ENCODE measurements around the gene AK3.

Gene AK3

DNA sequence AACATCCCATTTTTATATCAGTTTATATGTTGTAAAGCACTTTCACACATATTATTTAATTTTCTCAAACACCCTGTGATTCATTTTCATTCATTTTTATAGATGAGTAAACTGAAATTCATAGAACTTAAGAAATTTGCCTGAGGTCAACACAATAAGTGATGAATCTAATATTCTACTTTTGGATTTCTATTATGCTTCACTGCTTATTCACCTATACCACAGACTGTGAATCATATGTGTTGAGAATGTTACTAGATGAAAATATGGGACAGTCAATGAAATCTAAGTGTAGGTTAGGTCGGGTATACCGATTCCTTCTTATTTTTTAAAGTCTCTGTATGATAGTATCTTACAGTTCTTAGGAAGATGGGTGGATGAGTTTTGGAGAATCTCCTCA lies 36.9 kb downstream of the AK3 start:
- DNase-seq (ENCODE audit: low spot score): no peak

DNA sequence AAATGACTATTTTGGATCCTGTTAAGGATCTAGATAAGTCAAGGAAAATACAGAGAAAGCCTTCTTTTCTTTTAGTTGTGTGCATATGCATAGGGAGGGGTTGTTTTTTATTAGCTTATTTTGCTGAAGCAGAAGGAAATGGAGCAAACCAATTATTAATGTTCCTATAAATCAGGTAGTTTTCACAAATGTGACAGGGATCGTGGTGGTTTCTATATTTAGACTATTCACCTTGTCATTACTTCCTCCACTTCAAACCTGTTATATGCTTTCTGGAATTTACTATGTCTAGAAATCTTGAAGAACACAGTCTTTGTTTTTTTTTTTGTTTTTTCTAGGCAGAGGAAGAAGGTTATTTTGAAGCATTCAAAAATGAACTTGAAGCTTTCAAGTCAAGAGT lies 39.5 kb downstream of the AK3 start:
- no peak for DNase-seq (ENCODE audit: low spot score)

DNA sequence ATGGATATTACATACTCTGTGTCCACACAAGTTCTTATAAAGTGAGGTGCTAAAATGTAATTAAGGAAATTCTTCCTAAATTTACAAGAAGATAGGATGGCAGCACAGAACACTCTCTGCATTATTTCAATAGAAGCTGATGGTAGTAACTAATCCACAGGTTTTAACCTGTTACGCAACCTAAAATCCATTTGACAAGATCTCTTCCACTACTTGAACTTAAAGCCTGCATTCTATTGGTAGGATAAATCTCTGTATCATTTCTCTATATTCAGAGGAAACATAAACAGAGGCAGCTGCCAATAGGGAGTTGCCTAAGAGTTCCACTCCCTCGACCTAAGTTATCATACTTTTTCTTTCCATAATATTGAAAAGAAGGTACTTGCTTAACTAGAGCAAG lies 40.1 kb downstream of the AK3 start:
- DNase-seq (ENCODE audit: low spot score): no peak

DNA sequence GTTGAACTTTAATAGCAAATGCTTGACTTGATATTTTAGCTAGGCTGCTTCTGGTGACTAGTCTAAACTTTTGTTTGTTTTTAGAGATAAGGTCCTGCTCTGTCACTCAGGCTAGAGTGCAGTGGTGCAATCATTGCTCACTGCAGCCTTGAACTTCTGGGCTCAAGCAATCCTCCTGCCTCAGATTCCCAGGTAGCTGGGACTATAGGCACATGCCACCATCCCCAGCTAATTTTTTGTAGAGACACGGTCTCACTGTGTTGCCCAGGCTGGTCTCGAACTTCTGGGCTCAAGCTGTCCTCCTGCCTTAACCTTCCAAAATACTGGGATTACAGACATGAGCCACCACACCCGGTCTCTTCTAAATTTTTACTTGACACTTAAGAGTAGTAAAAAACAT lies 40.9 kb downstream of the AK3 start:
- no peak for DNase-seq (ENCODE audit: low spot score)

DNA sequence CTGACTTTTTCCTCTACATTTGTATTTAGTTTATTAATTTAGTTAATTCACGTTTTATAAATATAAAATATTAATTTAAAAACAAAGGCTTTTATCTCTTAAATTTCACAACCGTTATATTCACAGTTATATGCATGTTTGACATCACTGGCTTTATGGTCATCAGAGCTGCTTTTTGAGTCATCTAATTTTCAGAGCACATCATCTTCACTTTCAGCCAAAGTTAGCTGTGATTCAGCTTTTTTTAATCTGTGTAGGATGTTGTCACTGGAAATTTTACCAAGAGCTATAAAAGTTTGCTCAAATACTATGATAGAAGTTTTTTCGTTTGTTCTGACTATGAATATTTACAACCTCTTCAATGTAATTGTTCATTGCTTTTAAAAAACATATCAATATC lies 49.2 kb downstream of the AK3 start:
- DNase-seq (ENCODE audit: low spot score): no peak

DNA sequence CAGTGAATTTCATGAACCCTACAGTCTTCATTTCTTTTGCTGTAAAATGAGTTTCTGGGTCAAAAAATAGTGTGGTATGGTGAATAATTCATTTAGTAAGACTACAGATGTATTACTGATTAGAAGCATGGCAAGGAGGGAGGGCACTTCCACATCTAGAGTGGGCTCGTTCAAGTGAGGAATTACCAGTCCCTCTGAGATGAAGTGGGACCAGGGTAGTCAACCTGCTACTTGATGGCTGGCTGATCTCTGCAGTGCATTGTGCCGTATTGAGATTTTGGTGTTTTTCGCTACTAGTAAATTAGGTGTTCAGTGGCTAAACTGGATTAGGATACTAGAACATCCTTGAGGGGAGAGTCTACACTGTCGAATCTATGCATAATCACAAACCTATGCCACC lies 50.9 kb downstream of the AK3 start:
- no peak for DNase-seq (ENCODE audit: low spot score)

DNA sequence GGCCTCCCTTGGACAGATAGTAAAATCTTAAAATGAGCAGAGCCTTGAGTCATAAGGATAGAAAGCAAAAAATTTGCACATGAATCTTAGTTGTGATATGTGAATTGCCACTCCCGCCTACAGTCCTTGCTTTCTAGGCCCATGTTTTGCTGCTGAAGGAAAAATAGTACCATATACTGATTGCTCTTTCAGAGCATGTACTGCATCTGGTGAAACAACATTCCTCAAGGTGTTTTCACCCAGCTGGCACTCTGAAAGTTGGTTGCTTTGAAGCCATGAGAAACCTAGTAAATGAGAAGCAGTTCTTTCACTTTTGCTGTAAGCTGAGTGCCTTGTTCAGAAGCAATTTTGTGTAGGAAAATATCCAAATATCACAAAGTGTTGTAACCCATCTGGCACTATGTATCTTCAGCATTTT lies 51.3 kb downstream of the AK3 start:
- no peak for DNase-seq (ENCODE audit: low spot score)

DNA sequence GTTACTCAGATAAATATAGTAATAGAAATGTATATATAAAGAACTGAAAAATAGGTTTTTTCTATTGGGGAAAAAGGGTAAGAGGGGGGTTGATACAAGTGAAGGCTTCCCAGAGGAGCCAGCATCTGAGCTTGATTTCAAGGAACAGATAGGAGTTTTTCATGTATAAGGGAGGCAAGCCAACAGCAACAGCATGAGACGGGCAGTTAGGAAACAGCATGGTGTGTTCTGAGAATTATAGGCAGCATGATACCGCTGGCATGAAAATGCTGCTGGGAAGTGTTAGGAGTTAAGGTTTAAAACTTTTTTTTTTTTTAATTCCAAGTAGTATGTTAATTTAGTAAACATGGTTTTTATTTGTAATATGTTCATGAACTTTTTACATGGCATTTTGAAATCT lies 52.0 kb downstream of the AK3 start:
- no peak for DNase-seq (ENCODE audit: low spot score)

DNA sequence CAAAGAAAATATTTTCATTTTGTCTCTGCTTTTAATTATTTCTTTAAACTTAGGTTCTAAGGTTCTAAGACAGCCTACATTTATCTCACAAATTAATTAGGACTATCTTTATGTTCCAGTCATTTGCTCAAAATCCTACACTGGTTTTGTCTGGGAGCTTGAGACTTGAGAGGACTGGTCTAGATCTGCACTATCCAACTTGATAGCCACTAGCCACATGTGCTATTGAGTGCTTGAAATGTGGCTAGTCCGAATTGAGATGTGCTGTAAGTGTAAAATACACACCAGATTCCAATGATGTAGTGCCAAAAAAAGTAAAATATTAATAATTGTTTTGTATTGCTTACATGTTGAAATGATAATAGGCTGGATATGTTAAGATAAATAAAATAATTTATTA lies 54.4 kb downstream of the AK3 start:
- DNase-seq (ENCODE audit: low spot score): no peak

DNA sequence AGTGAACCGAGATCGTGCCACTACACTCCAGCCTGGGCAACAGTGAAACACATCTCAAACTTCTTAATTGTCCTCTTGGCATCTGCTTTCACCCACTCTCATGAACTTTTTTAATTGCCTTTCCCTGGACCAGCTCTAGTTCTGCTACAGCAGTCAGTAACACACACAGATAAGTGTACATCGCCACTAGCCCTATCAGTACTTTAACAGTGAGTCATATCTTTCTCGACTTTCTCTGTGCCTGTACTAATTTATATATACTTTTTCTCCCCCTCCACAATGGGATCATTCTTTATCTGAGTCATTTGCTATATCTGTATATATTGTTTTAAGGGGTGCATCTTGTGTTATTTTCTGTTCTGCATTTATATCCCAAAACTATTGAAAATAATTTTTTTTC lies 54.9 kb downstream of the AK3 start:
- DNase-seq (ENCODE audit: low spot score): no peak

DNA sequence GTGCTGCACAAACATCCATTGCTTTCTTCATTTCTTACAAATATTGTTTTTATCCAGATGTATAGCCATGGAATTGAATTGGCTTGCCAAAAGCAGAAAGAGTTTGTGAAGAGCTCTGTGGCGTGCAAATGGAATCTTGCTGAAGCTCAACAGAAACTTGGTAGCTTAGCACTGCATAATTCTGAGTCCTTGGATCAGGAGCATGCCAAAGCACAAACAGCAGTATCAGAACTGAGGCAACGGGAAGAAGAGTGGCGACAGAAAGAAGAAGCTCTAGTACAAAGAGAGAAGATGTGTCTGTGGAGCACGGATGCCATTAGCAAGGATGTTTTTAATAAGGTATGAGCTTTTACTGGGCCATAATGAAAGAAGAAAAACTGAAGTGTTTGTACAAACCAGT lies 56.2 kb downstream of the AK3 start:
- no peak for DNase-seq (ENCODE audit: low spot score)

DNA sequence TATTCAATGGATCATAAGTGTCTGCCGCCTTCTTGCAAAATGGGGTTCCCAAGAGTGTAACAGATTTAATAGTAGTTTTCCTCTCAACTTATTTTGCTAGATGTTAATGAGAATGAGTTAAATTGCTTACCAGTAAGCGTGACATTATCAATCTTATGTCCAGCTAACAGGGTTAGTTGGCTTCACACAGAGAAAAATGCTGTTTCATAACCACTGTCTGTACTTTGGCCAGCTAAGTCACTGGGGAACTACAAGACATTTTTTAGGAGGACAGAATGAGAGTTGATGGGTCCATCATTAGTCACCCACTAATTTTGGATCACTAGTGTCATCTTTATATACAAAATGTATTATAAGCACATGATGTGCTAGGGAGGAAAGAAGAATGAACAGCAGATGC lies 60.3 kb downstream of the AK3 start:
- no peak for DNase-seq (ENCODE audit: low spot score)

DNA sequence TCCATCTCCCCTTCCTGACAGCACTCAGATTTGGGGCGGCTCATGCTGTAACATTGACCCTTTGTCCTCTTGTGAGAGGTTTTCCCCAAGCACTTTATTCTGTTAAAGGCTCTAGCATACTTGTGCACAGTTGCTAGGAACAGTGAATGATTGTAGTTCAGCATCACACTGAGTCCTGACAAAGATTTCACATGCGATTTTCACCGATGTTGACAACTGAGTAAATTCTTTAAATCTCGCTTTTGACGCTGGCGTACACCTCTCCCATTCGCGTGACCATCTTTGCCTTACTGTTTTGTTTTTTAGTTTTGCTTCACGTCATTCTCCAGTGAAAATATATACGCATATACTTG lies 60.9 kb downstream of the AK3 start:
- no peak for DNase-seq (ENCODE audit: low spot score)

DNA sequence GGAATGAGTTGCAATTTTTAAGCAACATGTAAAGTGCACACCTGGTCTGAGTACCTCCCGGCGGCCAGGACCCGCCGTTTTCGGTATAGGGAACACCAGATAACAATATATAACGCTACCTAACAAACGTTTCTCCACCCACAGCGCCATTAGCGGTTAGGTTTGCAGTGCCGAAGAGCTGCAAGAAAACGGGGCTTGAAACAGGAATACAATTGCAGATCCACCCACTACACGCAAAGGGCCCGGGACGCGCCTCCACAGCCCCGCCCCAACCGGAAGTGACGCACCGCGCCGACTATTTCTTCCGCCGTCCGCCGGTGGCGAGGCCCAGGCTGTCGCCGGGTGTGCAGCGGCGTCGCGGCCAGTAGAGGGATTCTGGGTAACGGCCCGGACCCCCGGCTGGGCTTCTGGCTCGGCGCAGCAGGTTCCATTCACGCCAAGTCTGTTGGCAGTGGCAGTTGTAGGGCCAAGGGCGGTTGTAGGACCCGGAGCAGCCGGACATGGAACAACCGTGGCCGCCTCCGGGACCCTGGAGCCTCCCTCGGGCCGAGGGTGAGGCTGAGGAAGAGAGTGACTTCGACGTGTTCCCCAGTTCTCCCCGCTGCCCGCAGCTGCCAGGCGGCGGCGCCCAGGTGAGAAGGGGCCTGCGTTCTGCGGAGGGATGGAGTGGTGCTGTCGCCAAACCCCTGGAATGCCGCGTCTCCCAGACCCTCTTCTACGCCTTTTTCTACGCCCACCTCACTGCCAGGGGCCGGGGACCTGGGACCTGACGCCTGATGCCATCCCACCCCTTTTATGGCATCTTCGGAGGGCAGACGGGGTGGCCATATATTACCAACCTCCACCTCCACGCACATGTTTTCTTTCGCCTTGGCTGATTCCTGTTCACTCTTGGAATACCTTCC lies 61.5 kb downstream of the AK3 start, which contains the start of gene CDC37L1:
CDC37L1 (plus strand) TSS at position 302 of the 905 bp plus-strand sequence; CDS start at position 501, 199 bp downstream.
- peak; percentile 98 for DNase-seq (ENCODE audit: low spot score)

DNA sequence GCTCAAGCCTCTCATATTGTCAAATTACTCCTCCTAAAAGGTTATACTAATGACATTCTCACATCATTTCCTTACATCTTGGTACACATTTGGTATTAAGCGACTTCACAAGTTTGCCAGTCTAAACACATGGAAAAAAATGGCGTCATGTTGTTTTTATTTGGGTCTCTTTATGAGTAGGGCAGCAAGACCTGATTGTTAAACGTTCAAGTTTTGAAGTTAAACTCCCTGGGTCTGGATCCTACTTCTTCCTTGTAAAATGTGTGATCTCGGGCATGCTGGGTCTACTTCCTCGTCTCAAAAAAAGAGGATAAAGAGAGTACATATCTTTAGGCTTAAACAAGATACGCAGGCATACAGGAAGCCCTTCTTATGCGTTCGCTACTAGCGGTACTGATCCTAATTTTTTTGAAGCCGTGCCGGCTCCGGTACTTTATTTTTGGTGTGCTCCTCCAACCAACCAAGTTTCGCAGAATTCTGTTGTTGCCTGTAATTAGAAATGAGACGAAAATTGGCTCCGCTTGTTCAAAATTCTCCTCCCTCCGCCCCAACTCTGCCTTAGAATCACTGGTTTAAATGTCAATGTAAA lies 62.2 kb downstream of the AK3 start:
- no peak for DNase-seq (ENCODE audit: low spot score)

DNA sequence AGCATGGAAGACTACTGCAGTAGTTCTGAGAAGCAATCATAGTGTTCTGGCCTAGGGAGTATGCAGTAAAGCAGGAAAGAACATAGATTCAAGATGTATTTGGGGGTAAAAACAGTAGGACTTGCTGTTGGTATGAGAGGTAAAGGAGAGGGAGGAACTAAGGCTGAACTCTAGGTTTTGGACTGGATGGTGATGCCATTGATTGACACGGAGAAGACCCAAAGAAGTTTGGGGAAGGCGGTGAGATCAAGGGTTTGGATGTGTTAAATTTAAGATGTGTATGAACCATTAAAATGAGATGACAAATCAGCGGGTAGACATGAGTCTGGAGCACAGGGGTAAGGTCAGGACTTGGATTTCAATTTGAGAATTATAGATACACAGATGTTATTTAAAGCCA lies 63.6 kb downstream of the AK3 start:
- no peak for DNase-seq (ENCODE audit: low spot score)

DNA sequence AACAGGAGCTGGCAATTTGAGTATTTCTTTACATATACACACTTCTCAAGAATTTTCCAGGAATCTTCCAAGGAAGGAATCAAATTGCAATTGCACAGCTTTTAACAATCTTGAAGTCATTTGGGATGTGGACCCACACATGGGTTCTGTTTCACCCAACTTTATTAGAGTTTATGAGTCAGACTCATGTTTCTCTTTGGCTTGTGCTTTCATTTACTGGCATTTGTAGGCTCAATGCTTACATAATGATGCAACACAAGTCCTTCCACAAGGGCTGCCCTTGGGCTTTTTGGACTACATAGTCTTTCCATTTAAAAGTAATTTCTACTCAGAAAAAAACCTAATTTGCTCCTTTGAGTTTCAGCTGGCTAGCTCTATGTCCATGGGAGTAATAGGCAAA lies 66.2 kb downstream of the AK3 start:
- DNase-seq (ENCODE audit: low spot score): no peak

DNA sequence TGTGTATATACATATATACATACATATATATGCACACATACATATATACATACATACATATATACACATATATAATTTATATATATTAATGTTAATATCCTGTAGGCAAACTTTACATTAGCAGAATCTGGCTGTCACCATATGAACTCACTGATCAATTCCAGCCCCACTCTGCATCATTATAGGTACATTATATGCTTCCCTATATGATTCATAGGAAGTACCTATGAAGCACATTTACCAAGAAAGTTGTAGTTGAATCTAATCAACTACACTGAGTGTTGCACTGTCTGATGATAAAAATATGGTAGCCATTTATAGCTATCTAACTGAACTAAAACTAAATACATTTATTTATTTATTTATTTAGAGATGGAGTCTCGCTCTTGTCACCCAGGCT lies 69.3 kb downstream of the AK3 start:
- DNase-seq (ENCODE audit: low spot score): no peak

DNA sequence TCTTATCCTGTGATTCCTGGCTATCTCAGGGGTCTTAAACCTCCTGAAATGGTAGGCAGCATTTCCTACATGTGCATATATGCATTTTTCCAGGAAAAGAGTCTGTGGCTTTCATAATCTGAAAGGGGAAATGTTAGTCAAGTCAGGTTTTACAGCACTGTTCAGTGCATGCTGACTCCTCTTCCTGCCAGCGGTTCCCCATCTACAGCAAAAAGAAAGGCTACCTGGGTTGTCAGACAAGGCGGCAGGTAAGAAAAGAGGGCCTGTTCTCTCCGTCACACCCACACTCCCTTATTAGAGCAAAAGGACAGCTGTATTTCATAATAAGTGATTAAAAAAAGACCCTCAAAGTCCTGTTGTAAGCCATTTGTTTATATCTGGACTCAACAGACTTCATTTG lies 70.4 kb downstream of the AK3 start:
- no peak for DNase-seq (ENCODE audit: low spot score)

DNA sequence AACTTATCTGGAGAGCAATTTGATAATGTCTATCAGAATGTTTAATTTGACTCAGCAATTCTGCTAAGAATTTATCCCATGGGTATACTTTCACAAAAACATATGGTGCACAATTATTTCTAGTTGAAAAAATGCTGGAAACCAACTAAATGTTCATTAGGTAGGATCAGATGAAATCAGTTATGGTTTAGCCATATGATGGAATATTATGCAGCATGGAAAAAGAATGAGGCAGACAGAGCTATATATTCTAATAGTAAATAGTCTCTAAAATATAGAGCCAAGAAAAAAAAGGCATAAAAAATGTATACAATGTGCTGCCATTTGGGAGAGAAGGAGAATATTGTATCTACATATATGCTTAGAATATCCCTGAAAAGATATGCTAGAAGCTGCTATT lies 71.1 kb downstream of the AK3 start:
- DNase-seq (ENCODE audit: low spot score): no peak

DNA sequence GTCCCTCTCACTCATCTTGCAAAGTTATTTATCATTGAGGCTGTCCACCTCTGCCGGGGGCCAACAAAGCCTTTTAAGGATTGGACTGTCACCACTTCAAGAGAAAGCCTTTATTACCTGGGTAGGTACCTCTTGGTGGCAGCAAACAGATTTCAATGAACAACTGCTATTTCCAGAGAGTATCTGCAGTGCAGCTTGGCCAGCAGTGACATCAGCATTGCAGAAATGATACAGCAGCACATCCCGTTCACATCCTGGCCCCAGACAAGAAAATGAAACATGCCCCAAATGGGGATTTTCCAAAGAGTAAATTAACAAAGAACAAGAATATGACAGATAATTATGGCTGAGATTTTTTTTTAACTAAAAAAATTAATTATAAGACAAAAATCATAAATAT lies 72.4 kb downstream of the AK3 start:
- DNase-seq (ENCODE audit: low spot score): no peak

DNA sequence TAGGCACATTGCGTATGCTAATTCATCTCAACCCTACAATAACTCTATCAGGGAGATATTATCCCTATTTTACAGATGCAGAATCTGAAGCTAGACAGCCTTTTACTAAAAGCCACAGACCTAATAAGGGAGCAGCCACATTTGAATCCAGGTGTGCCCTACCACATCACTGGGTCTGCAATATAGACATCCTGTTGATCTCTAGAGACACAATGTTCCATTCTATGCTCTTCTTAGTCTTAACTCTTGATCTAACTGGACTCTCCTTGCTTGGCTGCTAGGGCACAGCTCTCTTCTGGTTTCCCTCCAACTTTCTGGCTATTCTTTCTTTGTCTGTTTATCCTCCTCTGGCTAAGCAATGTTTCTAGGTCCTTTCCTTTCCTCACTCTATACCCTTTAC lies 73.3 kb downstream of the AK3 start:
- no peak for DNase-seq (ENCODE audit: low spot score)

DNA sequence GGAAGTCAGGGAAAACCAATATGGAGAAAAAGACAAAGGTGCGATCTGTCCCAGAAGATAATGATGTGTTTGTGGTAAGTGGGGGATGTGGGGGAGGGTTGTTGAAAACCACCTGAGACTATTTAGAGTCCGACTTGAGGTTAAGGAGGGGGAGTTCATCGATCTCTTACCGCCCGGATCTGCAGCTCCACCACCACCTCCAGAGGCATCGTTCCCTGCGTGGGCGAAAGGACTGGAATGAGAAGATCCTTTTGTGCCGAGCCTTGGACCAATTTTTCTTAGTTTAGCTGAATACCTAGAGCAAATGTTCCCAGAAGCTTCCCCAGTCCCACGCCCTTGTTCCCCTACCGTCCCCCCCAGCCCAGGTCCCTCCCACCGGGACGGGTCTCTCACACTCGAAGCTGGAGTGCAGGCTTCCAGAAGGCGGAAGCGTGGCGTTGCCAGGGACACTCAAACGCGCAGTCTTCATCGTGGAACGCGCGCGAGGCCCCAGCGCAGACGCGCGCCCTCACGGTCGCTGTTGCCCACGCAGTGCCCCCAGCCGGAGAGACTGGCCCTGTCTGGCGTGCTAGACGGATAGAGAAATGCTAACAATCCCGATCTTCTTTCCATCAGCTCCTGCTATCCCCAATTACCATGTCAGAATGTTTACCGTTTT lies 74.8 kb downstream of the AK3 start, which contains the start of gene SPATA6L:
SPATA6L (minus strand) TSS at position 439 of the 658 bp plus-strand sequence; CDS start at position 209, 230 bp downstream.
- DNase-seq (ENCODE audit: low spot score): peak; percentile 54
